Smooth muscle cell (in vitro differentiated cells): ENCODE data around the gene TNP2. TPM values are rescaled to one million over a fixed set of nuclear protein-coding genes. Genes with fewer than 3 reads are reported as not detected.

ENCODE experiments used
- DNase-seq: peaks from one replicate; lab custom pipeline; 2025; ENCODE audit not compliant: unreplicated experiment; lab: John Stamatoyannopoulos, UW
- H2AFZ ChIP-seq: fragments of 200-600 bp; sonication (generic); 2 replicates; pipeline ENCODE4 v1.6.0; 2016; ENCODE audit warnings: antibody characterized with exemption, low read depth, mild to moderate bottlenecking
- H3F3A ChIP-seq: fragments of 200-600 bp; sonication (generic); 2 replicates; pipeline ENCODE4 v1.6.0; 2017; ENCODE audit warnings: antibody characterized with exemption, low read depth
- H3K27ac ChIP-seq: fragments of 200-600 bp; sonication (generic); 2 replicates; pipeline ENCODE4 v1.5.1; 2016; ENCODE audit warnings: low read depth, mild to moderate bottlenecking
- H3K27me3 ChIP-seq: fragments of 200-600 bp; sonication (generic); 2 replicates; pipeline ENCODE4 v1.6.1; 2016; ENCODE audit warnings: low read depth, mild to moderate bottlenecking
- H3K36me3 ChIP-seq: fragments of 200-600 bp; sonication (generic); 2 replicates; pipeline ENCODE4 v1.5.1; 2016; ENCODE audit warnings: low read depth
- H3K4me1 ChIP-seq: fragments of 200-600 bp; sonication (generic); 2 replicates; pipeline ENCODE4 v1.5.1; 2016; ENCODE audit warnings: low read depth
- H3K4me2 ChIP-seq: fragments of 200-600 bp; sonication (generic); 2 replicates; pipeline ENCODE4 v1.6.0; 2016; ENCODE audit warnings: mild to moderate bottlenecking
- H3K4me3 ChIP-seq: fragments of 200-600 bp; sonication (generic); 2 replicates; pipeline ENCODE4 v1.5.1; 2016; ENCODE audit warnings: mild to moderate bottlenecking
- H3K79me2 ChIP-seq: fragments of 200-600 bp; sonication (generic); 2 replicates; pipeline ENCODE4 v1.6.0; 2016; ENCODE audit warnings: low read depth, mild to moderate bottlenecking
- H3K9ac ChIP-seq: fragments of 200-600 bp; sonication (generic); 2 replicates; pipeline ENCODE4 v1.6.0; 2016; ENCODE audit warnings: low read depth
- H3K9me3 ChIP-seq: fragments of 200-600 bp; sonication (generic); replicated peaks from 2 replicates; pipeline ENCODE4 v1.5.1; 2016; ENCODE audit warnings: low read depth
- H4K20me1 ChIP-seq: fragments of 200-600 bp; sonication (generic); 2 replicates; pipeline ENCODE4 v1.6.0; 2016; ENCODE audit warnings: low read depth
- WGBS: methylation state at CpG from one replicate; pipeline ENCODE4 v1.1.7; 2016; ENCODE audit warnings: low lambda C conversion rate; 5-methylcytosine and 5-hydroxymethylcytosine counted together
- polyA plus RNA-seq: library from polyadenylated mRNA; unstranded; fragments of >200 nt; fragmentation: Nextera tagmentation; extraction: Ambion mirVana; gene quantifications from 2 replicates; pipeline ENCODE4 v1.2.1, GENCODE V29; 2016
- total RNA-seq: library from RNA; depleted of rRNA; stranded (reverse); fragments of >200 nt; gene quantifications from 2 replicates; pipeline ENCODE4 v1.2.3, GENCODE V29; 2014
- TF ChIP-seq, protein P1 (sequence below): fragments of 200-600 bp; sonication (generic); IDR thresholded peaks from 2 replicates; pipeline ENCODE4 v1.5.1; 2017; ENCODE audit warnings: borderline replicate concordance, mild to moderate bottlenecking, antibody characterized with exemption; ENCODE audit not compliant: insufficient read depth, poor library complexity, severe bottlenecking

Gene TNP2
- total and polyA plus RNA-seq, 2 experiments from 2014 or later: not detected

DNA sequence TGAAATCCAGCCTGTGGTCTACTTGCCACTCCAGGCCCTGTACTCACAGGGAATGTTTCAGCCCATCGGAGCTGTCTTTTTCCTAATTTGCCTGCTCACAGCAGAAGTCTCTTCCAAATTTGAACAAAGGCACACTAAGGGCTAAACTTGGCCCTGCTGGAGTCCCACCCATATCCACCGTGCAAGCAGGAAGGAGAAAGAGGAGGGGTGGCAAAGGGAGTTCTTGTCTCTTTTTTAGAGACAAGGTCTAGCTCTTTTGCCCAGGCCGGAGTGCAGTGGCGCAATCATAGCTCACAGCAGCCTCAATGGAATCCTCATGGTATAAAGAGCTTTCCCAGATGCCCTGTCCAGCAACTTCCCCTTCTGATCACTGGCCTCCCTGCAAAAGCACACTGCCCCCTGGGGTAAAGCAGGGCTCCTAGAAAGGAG lies 14.7 kb upstream of the TNP2 start:
- WGBS: 63% methylated on average over 4 of the region's 4 CpGs
- Histone ChIP-seq H3K4me1 (no peaks in the 10 kb centered on the region), H3K79me2 (no peaks in the 10 kb centered on the region), H3F3A (no peaks in the 10 kb centered on the region), H3K4me2 (no peak overlapping the region), H3K9ac (no peak overlapping the region), H3K36me3 (no peaks in the 10 kb centered on the region), H4K20me1 (no peaks in the 10 kb centered on the region), H3K9me3 (no peaks in the 10 kb centered on the region), H3K27ac (no peak overlapping the region), H3K27me3 (no peaks in the 10 kb centered on the region), H2AFZ (no peak overlapping the region), H3K4me3 (no peak overlapping the region)
- TF ChIP-seq, protein P1, sequence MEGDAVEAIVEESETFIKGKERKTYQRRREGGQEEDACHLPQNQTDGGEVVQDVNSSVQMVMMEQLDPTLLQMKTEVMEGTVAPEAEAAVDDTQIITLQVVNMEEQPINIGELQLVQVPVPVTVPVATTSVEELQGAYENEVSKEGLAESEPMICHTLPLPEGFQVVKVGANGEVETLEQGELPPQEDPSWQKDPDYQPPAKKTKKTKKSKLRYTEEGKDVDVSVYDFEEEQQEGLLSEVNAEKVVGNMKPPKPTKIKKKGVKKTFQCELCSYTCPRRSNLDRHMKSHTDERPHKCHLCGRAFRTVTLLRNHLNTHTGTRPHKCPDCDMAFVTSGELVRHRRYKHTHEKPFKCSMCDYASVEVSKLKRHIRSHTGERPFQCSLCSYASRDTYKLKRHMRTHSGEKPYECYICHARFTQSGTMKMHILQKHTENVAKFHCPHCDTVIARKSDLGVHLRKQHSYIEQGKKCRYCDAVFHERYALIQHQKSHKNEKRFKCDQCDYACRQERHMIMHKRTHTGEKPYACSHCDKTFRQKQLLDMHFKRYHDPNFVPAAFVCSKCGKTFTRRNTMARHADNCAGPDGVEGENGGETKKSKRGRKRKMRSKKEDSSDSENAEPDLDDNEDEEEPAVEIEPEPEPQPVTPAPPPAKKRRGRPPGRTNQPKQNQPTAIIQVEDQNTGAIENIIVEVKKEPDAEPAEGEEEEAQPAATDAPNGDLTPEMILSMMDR: no peak
- no peak for DNase-seq

DNA sequence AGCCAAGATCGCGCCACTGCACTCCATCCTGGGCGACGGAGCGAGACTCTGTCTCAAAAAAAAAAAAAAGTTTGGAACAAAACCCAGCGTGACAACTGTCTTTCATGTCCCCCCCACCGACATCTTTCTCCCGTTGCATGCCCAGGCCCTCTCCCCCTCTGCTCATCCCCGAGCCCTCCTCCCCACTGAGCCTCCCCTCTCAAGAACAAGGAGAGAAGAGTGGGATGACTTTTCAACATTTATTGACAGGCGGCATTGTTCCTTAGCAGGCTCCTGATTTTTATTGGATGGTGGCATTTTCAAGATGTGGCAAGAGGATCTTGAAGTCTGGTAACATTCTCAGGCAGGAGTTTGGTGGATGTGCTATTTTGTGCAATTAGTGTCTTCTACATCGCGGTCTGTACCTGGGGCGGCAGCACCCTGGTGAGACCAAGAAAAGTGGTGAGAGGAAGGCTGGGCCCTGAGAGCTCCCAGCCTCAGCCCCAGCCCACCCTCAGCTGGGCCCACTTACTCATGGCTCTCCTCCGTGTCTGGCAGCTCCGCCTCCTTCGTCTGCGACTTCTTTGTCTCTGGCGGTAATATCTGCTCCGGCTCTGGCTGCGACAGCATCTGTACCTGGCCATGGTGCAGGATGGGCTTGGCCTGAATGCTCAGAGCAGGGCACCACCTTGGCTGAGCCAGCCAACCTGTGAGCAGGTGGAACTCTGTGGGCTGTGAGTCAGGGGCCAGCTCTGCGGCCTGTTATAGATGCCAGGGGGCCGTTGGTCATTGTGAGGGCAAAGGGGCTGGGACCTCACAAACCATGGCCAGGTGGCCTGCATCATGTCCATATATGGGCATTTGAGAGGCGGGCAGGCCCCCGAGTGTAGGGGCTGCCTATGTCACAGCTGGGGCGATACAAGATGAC lies 11.7 kb upstream of the TNP2 start, which contains the start of gene PRM1:
PRM1 (minus strand) TSS at position 715 of the 907 bp plus-strand sequence; CDS start at position 623, 92 bp downstream.
- no peaks in the 10 kb centered on the region for H3K27me3 ChIP-seq
- no peak for DNase-seq
- no peaks in the 10 kb centered on the region for H4K20me1 ChIP-seq
- WGBS: 86% methylated on average over 23 of the region's 25 CpGs
- no peaks in the 10 kb centered on the region for H3F3A ChIP-seq
- no peak within 1 kb of the TSS for H2AFZ ChIP-seq
- no peak within 1 kb of the TSS for H3K27ac ChIP-seq
- H3K9ac ChIP-seq: no peak within 1 kb of the TSS
- no peak within 1 kb of the TSS for H3K4me3 ChIP-seq
- TF ChIP-seq, protein P1: no peak
- H3K4me1 ChIP-seq: no peaks in the 10 kb centered on the region
- H3K4me2 ChIP-seq: no peak within 1 kb of the TSS
- H3K9me3 ChIP-seq: no peaks in the 10 kb centered on the region
- no peaks in the 10 kb centered on the region for H3K79me2 ChIP-seq
- H3K36me3 ChIP-seq: no peaks in the 10 kb centered on the region

DNA sequence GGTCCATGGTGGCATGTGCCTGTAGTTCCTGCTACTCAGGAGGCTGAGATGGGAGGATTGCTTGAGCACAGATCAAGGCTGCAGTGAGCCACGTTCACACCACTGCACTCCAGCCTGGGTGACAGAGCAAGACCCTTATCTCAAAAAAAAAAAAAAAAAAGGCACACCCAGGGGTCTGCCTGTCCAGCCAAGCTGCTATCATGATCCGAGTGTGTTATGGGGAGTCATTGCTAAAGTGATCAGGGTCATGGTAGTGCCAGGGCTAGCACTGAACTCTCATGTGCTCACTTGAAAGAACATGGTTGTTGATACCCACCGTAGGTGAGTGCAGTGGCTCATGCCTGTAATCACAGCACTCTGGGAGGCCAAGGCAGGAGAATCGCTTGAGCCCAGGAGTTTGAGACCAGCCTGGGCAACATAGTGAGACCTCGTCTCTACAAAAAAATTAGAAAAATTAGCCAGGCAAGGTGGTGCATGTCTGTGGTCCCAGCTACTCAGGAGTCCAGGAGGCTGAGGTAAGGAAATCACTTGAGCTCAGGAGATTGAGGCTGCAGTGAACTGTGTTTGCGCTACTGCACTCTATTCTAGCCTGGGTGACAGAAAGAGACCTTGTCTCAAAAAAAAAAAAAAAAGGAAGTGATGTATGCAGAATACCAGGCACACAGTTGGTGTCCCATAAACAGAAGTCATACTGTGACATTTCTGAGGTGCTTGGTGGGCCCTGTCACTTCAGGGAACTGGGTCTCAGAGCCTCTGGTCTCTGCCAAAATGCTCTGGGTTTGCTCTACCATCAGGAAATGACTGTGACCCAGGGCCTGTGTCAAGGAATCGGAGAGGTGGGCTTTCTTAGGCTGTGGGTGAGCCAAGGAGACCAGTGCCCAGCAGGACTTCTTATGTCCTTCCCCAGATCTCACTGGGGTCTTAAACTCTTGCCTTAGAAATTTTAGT lies 9.8 kb upstream of the TNP2 start:
- Histone ChIP-seq H3K79me2 (no peaks in the 10 kb centered on the region), H3K4me1 (no peaks in the 10 kb centered on the region), H4K20me1 (no peaks in the 10 kb centered on the region), H3K9me3 (no peaks in the 10 kb centered on the region), H3K4me3 (no peak overlapping the region), H3K9ac (no peak overlapping the region), H3K4me2 (no peak overlapping the region), H3F3A (no peaks in the 10 kb centered on the region), H2AFZ (no peak overlapping the region), H3K36me3 (no peaks in the 10 kb centered on the region), H3K27me3 (no peaks in the 10 kb centered on the region), H3K27ac (no peak overlapping the region)
- TF ChIP-seq, protein P1: no peak
- DNase-seq: no peak
- WGBS: 89% methylated on average over 7 of the region's 7 CpGs
